Vagina (tissue), 2 donors: ENCODE data around the gene TEAD1. TPM values are rescaled to one million over a fixed set of nuclear protein-coding genes. Genes with fewer than 3 reads are reported as not detected.

ENCODE experiments used
- DNase-seq, 2 donors: peaks; one replicate each; pipeline ENCODE4 v3.0.0-alpha.2; 2017; ENCODE audit errors: extremely low spot score in 2 of 2
- H3K27ac ChIP-seq: fragments of 200-600 bp; sonication (generic); one replicate; pipeline ENCODE4 v1.5.1; 2019
- H3K27me3 ChIP-seq: fragments of 200-600 bp; sonication (generic); one replicate; pipeline ENCODE4 v1.5.1; 2019
- H3K36me3 ChIP-seq, 2 donors: fragments of 200-600 bp; sonication (generic); one replicate each; pipeline ENCODE4 v1.5.1; 2017 to 2019
- H3K4me1 ChIP-seq: fragments of 200-600 bp; sonication (generic); one replicate; pipeline ENCODE4 v1.5.1; 2019
- H3K4me3 ChIP-seq, 2 donors: fragments of 200-600 bp; sonication (generic); 1 replicate in 1 of 2; 2 replicates in 1 of 2; pipeline ENCODE4 v1.5.1; 2016 to 2019
- H3K9me3 ChIP-seq: fragments of 200-600 bp; sonication (generic); one replicate; pipeline ENCODE4 v1.5.1; 2019
- POLR2A ChIP-seq, 2 donors: fragments of 450-650 bp; IDR thresholded peaks; one replicate each; pipeline ENCODE4 v1.6.1; 2017; ENCODE audit warnings: antibody characterized with exemption in 2 of 2, mild to moderate bottlenecking in 2 of 2, moderate library complexity in 2 of 2
- POLR2AphosphoS5 ChIP-seq, 2 donors: sonication (generic); formaldehyde crosslinking; IDR thresholded peaks; one replicate each; pipeline ENCODE4 v1.9.0; 2017; ENCODE audit warnings: antibody characterized with exemption in 2 of 2, mild to moderate bottlenecking in 2 of 2, low read depth in 1 of 2; ENCODE audit not compliant: insufficient read depth in 1 of 2
- intact Hi-C: fragments of 100-400 bp; cut with DNase I; formaldehyde crosslinking; loops from one replicate; pipeline ENCODE4 v1.15.1; 2023
- total RNA-seq: library from RNA; depleted of rRNA; stranded (reverse); fragments of >200 nt; gene quantifications from one replicate; pipeline ENCODE4 v1.2.3, GENCODE V29; 2016
- TF ChIP-seq, protein P1 (sequence below), 3 experiments: fragments of 450-650 bp in 2 of 3; fragments of 200-600 bp in 1 of 3; sonication (generic) in 1 of 3; IDR thresholded peaks; one replicate each; pipeline ENCODE4 v1.5.1; 2017 to 2019; ENCODE audit warnings: antibody characterized with exemption in 3 of 3, mild to moderate bottlenecking in 2 of 3, moderate library complexity in 2 of 3

The TEAD1 gene
- total RNA-seq, 1 donor from 2014 or later = 50.3 TPM

DNA sequence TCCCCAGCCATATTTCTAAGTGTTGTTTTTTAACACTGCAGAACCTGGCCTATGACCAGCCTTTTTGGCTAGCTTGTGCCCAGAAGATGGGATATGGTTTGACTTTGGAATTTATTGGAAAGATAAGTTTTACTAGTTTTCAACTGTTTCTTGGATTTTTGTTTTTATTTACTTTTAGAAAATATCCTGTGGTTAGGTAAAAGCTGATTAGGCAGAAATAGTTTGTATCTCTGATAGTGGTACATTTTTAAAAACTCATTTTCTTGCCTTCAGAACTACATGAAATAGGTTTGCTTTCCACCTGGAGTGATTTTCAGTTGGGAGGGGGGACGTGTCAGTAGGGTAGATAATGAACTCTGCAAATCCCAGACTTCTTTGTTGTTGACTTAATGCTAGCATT lies 243.6 kb downstream of the TEAD1 start:
- no peaks in the 10 kb centered on the region for H3K36me3 ChIP-seq
- no peaks in the 10 kb centered on the region for H3K27me3 ChIP-seq
- peaks cover 9% of the 10 kb centered on the region for H3K4me1 ChIP-seq
- H3K27ac ChIP-seq = no peak overlapping the region
- DNase-seq = no peak
- no peak overlapping the region for H3K4me3 ChIP-seq
- intact Hi-C loops = no loop called here
- no peaks in the 10 kb centered on the region for H3K9me3 ChIP-seq
- TF ChIP-seq POLR2AphosphoS5 (IDR thresholded peaks at IDR 0.05; ENCODE audit: insufficient read depth in 1 of 2, low read depth in 1 of 2) = no peak
- TF ChIP-seq, protein P1, sequence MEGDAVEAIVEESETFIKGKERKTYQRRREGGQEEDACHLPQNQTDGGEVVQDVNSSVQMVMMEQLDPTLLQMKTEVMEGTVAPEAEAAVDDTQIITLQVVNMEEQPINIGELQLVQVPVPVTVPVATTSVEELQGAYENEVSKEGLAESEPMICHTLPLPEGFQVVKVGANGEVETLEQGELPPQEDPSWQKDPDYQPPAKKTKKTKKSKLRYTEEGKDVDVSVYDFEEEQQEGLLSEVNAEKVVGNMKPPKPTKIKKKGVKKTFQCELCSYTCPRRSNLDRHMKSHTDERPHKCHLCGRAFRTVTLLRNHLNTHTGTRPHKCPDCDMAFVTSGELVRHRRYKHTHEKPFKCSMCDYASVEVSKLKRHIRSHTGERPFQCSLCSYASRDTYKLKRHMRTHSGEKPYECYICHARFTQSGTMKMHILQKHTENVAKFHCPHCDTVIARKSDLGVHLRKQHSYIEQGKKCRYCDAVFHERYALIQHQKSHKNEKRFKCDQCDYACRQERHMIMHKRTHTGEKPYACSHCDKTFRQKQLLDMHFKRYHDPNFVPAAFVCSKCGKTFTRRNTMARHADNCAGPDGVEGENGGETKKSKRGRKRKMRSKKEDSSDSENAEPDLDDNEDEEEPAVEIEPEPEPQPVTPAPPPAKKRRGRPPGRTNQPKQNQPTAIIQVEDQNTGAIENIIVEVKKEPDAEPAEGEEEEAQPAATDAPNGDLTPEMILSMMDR (IDR thresholded peaks at IDR 0.05) = no peak
- TF ChIP-seq POLR2A (IDR thresholded peaks at IDR 0.05) = no peak

- H3K27me3 ChIP-seq = no peaks in the 10 kb centered on the region
- H3K9me3 ChIP-seq = no peaks in the 10 kb centered on the region
- no peak overlapping the region for H3K27ac ChIP-seq
- no peak for TF ChIP-seq POLR2AphosphoS5 (IDR thresholded peaks at IDR 0.05; ENCODE audit: insufficient read depth in 1 of 2, low read depth in 1 of 2)
- TF ChIP-seq, protein P1 (IDR thresholded peaks at IDR 0.05) = no peak
- TF ChIP-seq POLR2A (IDR thresholded peaks at IDR 0.05) = no peak
- DNase-seq = no peak
- H3K4me3 ChIP-seq = no peak overlapping the region
- H3K36me3 ChIP-seq = no peaks in the 10 kb centered on the region
- intact Hi-C loops = no loop called here
- H3K4me1 ChIP-seq = peaks cover 9% of the 10 kb centered on the region
These were observed 244.4 kb downstream of the TEAD1 start for GRCh38 chr11:12918667-12919066.

DNA sequence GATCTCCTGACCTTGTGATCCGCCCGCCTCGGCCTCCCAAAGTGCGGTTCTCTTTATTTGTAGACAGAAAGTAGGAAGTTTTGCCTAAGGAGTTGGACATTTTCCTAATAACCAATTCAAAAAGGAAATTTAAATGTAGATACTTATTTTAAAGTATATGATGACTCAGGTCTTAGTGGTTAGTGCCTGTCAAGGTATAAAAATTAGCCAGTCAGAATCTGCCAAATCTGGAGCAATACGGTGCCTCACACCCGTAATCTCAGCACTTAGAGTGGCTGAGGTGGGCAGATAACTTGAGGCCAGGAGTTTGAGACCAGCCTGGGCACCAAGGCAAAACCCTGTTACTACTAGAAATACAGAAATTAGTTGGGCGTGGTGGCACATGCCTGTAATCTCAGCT lies 248.2 kb downstream of the TEAD1 start:
- Histone ChIP-seq H3K27me3 (no peaks in the 10 kb centered on the region), H3K36me3 (no peaks in the 10 kb centered on the region), H3K4me1 (no peaks in the 10 kb centered on the region), H3K9me3 (no peaks in the 10 kb centered on the region), H3K4me3 (no peak overlapping the region), H3K27ac (no peak overlapping the region)
- intact Hi-C loops = no loop called here
- DNase-seq = no peak
- TF ChIP-seq POLR2A (IDR thresholded peaks at IDR 0.05) (no peak), POLR2AphosphoS5 (IDR thresholded peaks at IDR 0.05; ENCODE audit: insufficient read depth in 1 of 2, low read depth in 1 of 2) (no peak)
- TF ChIP-seq, protein P1 (IDR thresholded peaks at IDR 0.05) = no peak

- no peak for TF ChIP-seq POLR2A (IDR thresholded peaks at IDR 0.05)
- no peak for TF ChIP-seq POLR2AphosphoS5 (IDR thresholded peaks at IDR 0.05; ENCODE audit: insufficient read depth in 1 of 2, low read depth in 1 of 2)
- TF ChIP-seq, protein P1 (IDR thresholded peaks at IDR 0.05) = no peak
- Histone ChIP-seq H3K4me3 (no peak overlapping the region), H3K9me3 (no peaks in the 10 kb centered on the region), H3K36me3 (no peaks in the 10 kb centered on the region), H3K4me1 (no peaks in the 10 kb centered on the region), H3K27me3 (no peaks in the 10 kb centered on the region), H3K27ac (no peak overlapping the region)
- intact Hi-C loops = no loop called here
- no peak for DNase-seq
These were observed 248.8 kb downstream of the TEAD1 start for GRCh38 chr11:12922980-12923507.

GRCh38 chr11:12924650-12925049 lies 250.4 kb downstream of the TEAD1 start:
- Histone ChIP-seq H3K4me3 (no peak overlapping the region), H3K4me1 (no peaks in the 10 kb centered on the region), H3K27me3 (no peaks in the 10 kb centered on the region), H3K27ac (no peak overlapping the region), H3K36me3 (peaks cover 0 to under 1% of the 10 kb centered on the region in 2 donors), H3K9me3 (no peaks in the 10 kb centered on the region)
- no peak for DNase-seq
- no peak for TF ChIP-seq POLR2A (IDR thresholded peaks at IDR 0.05)
- TF ChIP-seq, protein P1 (IDR thresholded peaks at IDR 0.05) = no peak
- no peak for TF ChIP-seq POLR2AphosphoS5 (IDR thresholded peaks at IDR 0.05; ENCODE audit: insufficient read depth in 1 of 2, low read depth in 1 of 2)
- intact Hi-C loops = no loop called here
